GM23338 (cell line): Measurements from ENCODE around the gene FRYL. TPM values are rescaled to one million over a fixed set of nuclear protein-coding genes. Genes with fewer than 3 reads are reported as not detected.

Experiments used
- ATAC-seq: fragments of 200-7000 bp; cut with Tn5 transposase; 3 replicates; pipeline ENCODE4 v1.9.1; 2020
- DNase-seq: peaks from one replicate; pipeline ENCODE4 v3.0.0-alpha.2; 2015; ENCODE audit warnings: low spot score
- H2AFZ ChIP-seq: fragments of 200-600 bp; sonication (generic); 2 replicates; pipeline ENCODE4 v1.8.0; 2016; ENCODE audit warnings: antibody characterized with exemption, mild to moderate bottlenecking, moderate library complexity
- H3F3A ChIP-seq: fragments of 200-600 bp; sonication (generic); replicated peaks from 2 replicates; pipeline ENCODE4 v1.8.0; 2017; ENCODE audit warnings: antibody characterized with exemption, mixed run types, low read depth
- H3K27ac ChIP-seq: fragments of 200-600 bp; sonication (generic); 2 replicates; pipeline ENCODE4 v1.6.1; 2016; ENCODE audit warnings: low read depth
- H3K27me3 ChIP-seq: fragments of 200-600 bp; sonication (generic); 2 replicates; pipeline ENCODE4 v1.8.0; 2016; ENCODE audit warnings: mild to moderate bottlenecking, mixed run types, moderate library complexity; ENCODE audit not compliant: insufficient read depth
- H3K36me3 ChIP-seq: fragments of 200-600 bp; sonication (generic); 2 replicates; pipeline ENCODE4 v1.8.0; 2016; ENCODE audit warnings: mild to moderate bottlenecking; ENCODE audit not compliant: insufficient read depth
- H3K4me1 ChIP-seq: fragments of 200-600 bp; sonication (generic); 2 replicates; pipeline ENCODE4 v1.8.0; 2016; ENCODE audit warnings: mild to moderate bottlenecking, moderate library complexity; ENCODE audit not compliant: insufficient read depth
- H3K4me2 ChIP-seq: fragments of 200-600 bp; sonication (generic); 2 replicates; pipeline ENCODE4 v1.7.1; 2017; ENCODE audit warnings: mixed run types
- H3K4me3 ChIP-seq: fragments of 200-600 bp; sonication (generic); 2 replicates; pipeline ENCODE4 v1.6.1; 2016; ENCODE audit warnings: mixed run types
- H3K79me2 ChIP-seq: fragments of 200-600 bp; sonication (generic); replicated peaks from 2 replicates; pipeline ENCODE4 v1.8.0; 2017; ENCODE audit warnings: mild to moderate bottlenecking; ENCODE audit not compliant: insufficient read depth
- H3K9me2 ChIP-seq: fragments of 200-600 bp; sonication (generic); 2 replicates; pipeline ENCODE4 v1.8.0; 2017; ENCODE audit not compliant: insufficient read depth
- H4K20me1 ChIP-seq: fragments of 200-600 bp; sonication (generic); replicated peaks from 2 replicates; pipeline ENCODE4 v1.8.0; 2017; ENCODE audit warnings: mild to moderate bottlenecking; ENCODE audit not compliant: insufficient read depth
- H3K27ac Mint-ChIP-seq: 2 replicates; pipeline ENCODE4 v1.8.0; 2020; ENCODE audit warnings: inconsistent platforms, mild to moderate bottlenecking, moderate library complexity, mixed read lengths
- H3K27me3 Mint-ChIP-seq: 3 replicates; pipeline ENCODE4 v1.8.0; 2022; ENCODE audit warnings: low read depth, mild to moderate bottlenecking, moderate library complexity, mixed read lengths, inconsistent platforms; ENCODE audit not compliant: insufficient read depth, poor library complexity
- H3K36me3 Mint-ChIP-seq: 3 replicates; pipeline ENCODE4 v1.8.0; 2021; ENCODE audit warnings: low read depth, mild to moderate bottlenecking, inconsistent platforms, moderate library complexity, mixed read lengths
- H3K4me1 Mint-ChIP-seq: 3 replicates; pipeline ENCODE4 v1.8.0; 2020; ENCODE audit warnings: mild to moderate bottlenecking, inconsistent platforms, mixed read lengths
- H3K4me3 Mint-ChIP-seq: 3 replicates; pipeline ENCODE4 v1.8.0; 2021; ENCODE audit warnings: moderate library complexity, mild to moderate bottlenecking, inconsistent platforms, mixed read lengths
- H3K9me3 Mint-ChIP-seq: 3 replicates; pipeline ENCODE4 v1.8.0; 2020; ENCODE audit warnings: moderate library complexity, mild to moderate bottlenecking, inconsistent platforms, mixed read lengths
- CREB1 ChIP-seq: fragments of 250-450 bp; sonication (Bioruptor Pico); IDR thresholded peaks from 2 replicates; pipeline ENCODE4 v1.5.0; 2020; ENCODE audit warnings: low read depth, mild to moderate bottlenecking, moderate library complexity
- CTCF ChIP-seq, 2 experiments: fragments of 200-600 bp in 1 of 2; sonication (generic) in 1 of 2; conservative IDR thresholded peaks; 2 replicates each; pipeline versions ENCODE4 v1.5.1 to v1.6.1; 2016 to 2017; ENCODE audit warnings: antibody characterized with exemption in 2 of 2, low read depth in 2 of 2, mild to moderate bottlenecking in 2 of 2, moderate library complexity in 1 of 2
- ETS1 ChIP-seq: IDR thresholded peaks from 2 replicates; pipeline ENCODE4 v1.6.1; 2016; ENCODE audit warnings: antibody characterized with exemption
- EZH2 ChIP-seq: fragments of 200-600 bp; sonication (generic); IDR thresholded peaks from one replicate; pipeline ENCODE4 v1.8.0; 2017; ENCODE audit warnings: antibody characterized with exemption, mild to moderate bottlenecking, low read depth; ENCODE audit not compliant: unreplicated experiment
- EZH2phosphoT487 ChIP-seq: fragments of 200-600 bp; sonication (generic); IDR thresholded peaks from one replicate; pipeline ENCODE4 v1.8.1; 2018; ENCODE audit warnings: antibody characterized with exemption; ENCODE audit not compliant: unreplicated experiment
- JUNB ChIP-seq: IDR thresholded peaks from one replicate; pipeline ENCODE4 v1.6.1; 2016; ENCODE audit warnings: antibody characterized with exemption; ENCODE audit not compliant: unreplicated experiment
- NANOG ChIP-seq: IDR thresholded peaks from 2 replicates; pipeline ENCODE4 v1.6.1; 2016; ENCODE audit warnings: antibody characterized with exemption, borderline replicate concordance
- POLR2AphosphoS5 ChIP-seq: IDR thresholded peaks from 2 replicates; pipeline ENCODE4 v1.6.1; 2016; ENCODE audit warnings: antibody characterized with exemption, low read depth
- REST ChIP-seq: IDR thresholded peaks from one replicate; pipeline ENCODE4 v1.6.1; 2018; ENCODE audit warnings: antibody characterized with exemption; ENCODE audit not compliant: unreplicated experiment
- STAT1 ChIP-seq: IDR thresholded peaks from one replicate; pipeline ENCODE4 v1.6.1; 2016; ENCODE audit warnings: antibody characterized with exemption; ENCODE audit not compliant: unreplicated experiment
- ZNF114 ChIP-seq: fragments of 250-450 bp; sonication (Bioruptor Pico); IDR thresholded peaks from 2 replicates; pipeline ENCODE4 v1.5.0; 2020; ENCODE audit warnings: mild to moderate bottlenecking, moderate library complexity
- ZNF331 ChIP-seq: fragments of 250-450 bp; sonication (Bioruptor Pico); IDR thresholded peaks from 2 replicates; pipeline ENCODE4 v1.5.0; 2020; ENCODE audit warnings: low read depth, mild to moderate bottlenecking, moderate library complexity
- ZNF462 ChIP-seq: fragments of 250-450 bp; sonication (Bioruptor Pico); IDR thresholded peaks from 2 replicates; pipeline ENCODE4 v1.5.0; 2020; ENCODE audit warnings: mild to moderate bottlenecking, moderate library complexity
- polyA plus RNA-seq: library from polyadenylated mRNA; unstranded; fragments of >200 nt; fragmentation: Nextera tagmentation; extraction: Ambion mirVana; gene quantifications from 2 replicates; pipeline ENCODE4 v1.2.1, GENCODE V29; 2016
- total RNA-seq: library from RNA; depleted of rRNA; stranded (reverse); fragments of >200 nt; shearing (Covaris generic); gene quantifications from 2 replicates; pipeline ENCODE4 v1.2.3, GENCODE V29; 2014

The FRYL gene
- total and polyA plus RNA-seq, 2 experiments from 2014 or later, result 30.7 to 53.3 TPM

- Mint-ChIP-seq H3K9me3 (no peaks in the 10 kb centered on the region), H3K36me3 (peaks cover 6% of the 10 kb centered on the region; the same call in 2 of the 3 replicates), H3K27me3 (peaks cover 13% of the 10 kb centered on the region), H3K27ac (no peak overlapping the region), H3K4me3 (no peak overlapping the region), H3K4me1 (peaks cover 15% of the 10 kb centered on the region)
- ATAC-seq (no peak), DNase-seq (no peak)
- no peak overlapping the region for H3K4me2 ChIP-seq
- no peak overlapping the region for H2AFZ ChIP-seq
- 0 out of 2 replicates have a peak, but pooled peaks cover 4% of the 10 kb centered on the region for H4K20me1 ChIP-seq
- no peaks in the 10 kb centered on the region for H3K79me2 ChIP-seq
- H3K27ac ChIP-seq, result no peak overlapping the region
- H3K9me2 ChIP-seq, result no peaks in the 10 kb centered on the region
- peaks cover 31% of the 10 kb centered on the region for H3K27me3 ChIP-seq
- no peak overlapping the region for H3K4me3 ChIP-seq
- TF ChIP-seq EZH2, result no peak
- TF ChIP-seq ZNF331 (CRISPR knock-in tag), result no peak
- no peak for TF ChIP-seq CTCF (conservative IDR thresholded peaks at IDR 0.05; ENCODE audit: low read depth in 2 of 2)
- TF ChIP-seq ETS1, result no peak
- no peak for TF ChIP-seq ZNF462 (CRISPR knock-in tag)
- no peak for TF ChIP-seq EZH2phosphoT487
- no peak for TF ChIP-seq REST
- no peak for TF ChIP-seq POLR2AphosphoS5
- TF ChIP-seq NANOG, result no peak
- no peak for TF ChIP-seq JUNB
- TF ChIP-seq STAT1, result no peak
- TF ChIP-seq CREB1, result no peak
- no peak for TF ChIP-seq ZNF114
- peaks cover 11% of the 10 kb centered on the region for H3F3A ChIP-seq
- peaks cover 19% of the 10 kb centered on the region for H3K4me1 ChIP-seq
- H3K36me3 ChIP-seq, result no peaks in the 10 kb centered on the region
Observed at GRCh38 chr4:48495941-48496340, 284.1 kb downstream of the FRYL start.
